SK-N-SH treated with all-trans-retinoic acid at 6 μM for 48 hours (cell line): ENCODE measurements around the gene PCDH9.

ENCODE experiments used
- ATAC-seq: fragments of 200-7000 bp; cut with Tn5 transposase; 3 replicates; pipeline ENCODE4 v1.9.1; 2020; ENCODE audit warnings: mild to moderate bottlenecking, moderate library complexity
- ARNTL ChIP-seq: fragments of 450-650 bp; formaldehyde crosslinking; IDR thresholded peaks from 2 replicates; pipeline ENCODE4 v1.5.0; 2020; ENCODE audit warnings: low read depth, mild to moderate bottlenecking, moderate library complexity, borderline replicate concordance
- BACH2 ChIP-seq: fragments of 250-450 bp; sonication (Bioruptor Pico); IDR thresholded peaks from 2 replicates; pipeline ENCODE4 v1.9.0; 2021; ENCODE audit warnings: mild to moderate bottlenecking, borderline replicate concordance
- CSDC2 ChIP-seq: fragments of 250-450 bp; sonication (Bioruptor Pico); IDR thresholded peaks from 2 replicates; pipeline ENCODE4 v1.5.0; 2020; ENCODE audit warnings: mild to moderate bottlenecking, moderate library complexity
- CSRNP3 ChIP-seq: fragments of 250-450 bp; sonication (Bioruptor Pico); IDR thresholded peaks from 2 replicates; pipeline ENCODE4 v1.5.1; 2021; ENCODE audit warnings: mild to moderate bottlenecking, moderate library complexity
- ESRRG ChIP-seq: fragments of 250-450 bp; sonication (Bioruptor Pico); IDR thresholded peaks from 2 replicates; pipeline ENCODE4 v1.6.1; 2021; ENCODE audit warnings: mild to moderate bottlenecking
- GLIS3 ChIP-seq: fragments of 250-450 bp; sonication (Bioruptor Pico); IDR thresholded peaks from 2 replicates; pipeline ENCODE4 v1.5.0; 2020; ENCODE audit warnings: mild to moderate bottlenecking, moderate library complexity
- ISL1 ChIP-seq: fragments of 250-450 bp; sonication (Bioruptor Pico); IDR thresholded peaks from 2 replicates; pipeline ENCODE4 v2.1.2; 2022; ENCODE audit warnings: mild to moderate bottlenecking, moderate library complexity
- OSR1 ChIP-seq: fragments of 250-450 bp; sonication (Bioruptor Pico); IDR thresholded peaks from 2 replicates; pipeline ENCODE4 v1.8.0; 2022; ENCODE audit warnings: moderate library complexity, mild to moderate bottlenecking, inconsistent platforms
- PPARA ChIP-seq: fragments of 250-450 bp; sonication (Bioruptor Pico); IDR thresholded peaks from 2 replicates; pipeline ENCODE4 v1.5.0; 2020; ENCODE audit warnings: mild to moderate bottlenecking, borderline replicate concordance
- RARB ChIP-seq: fragments of 250-450 bp; sonication (Bioruptor Pico); IDR thresholded peaks from 2 replicates; pipeline ENCODE4 v1.8.0; 2021; ENCODE audit warnings: mild to moderate bottlenecking, moderate library complexity
- SNAI2 ChIP-seq: fragments of 250-450 bp; sonication (Bioruptor Pico); IDR thresholded peaks from 2 replicates; pipeline ENCODE4 v1.5.0; 2020; ENCODE audit warnings: mild to moderate bottlenecking, moderate library complexity
- TCF4 ChIP-seq: fragments of 250-450 bp; sonication (Bioruptor Pico); IDR thresholded peaks from 2 replicates; pipeline ENCODE4 v1.8.0; 2021; ENCODE audit warnings: mild to moderate bottlenecking, moderate library complexity, borderline replicate concordance
- TOX ChIP-seq: fragments of 250-450 bp; sonication (Bioruptor Pico); IDR thresholded peaks from 2 replicates; pipeline ENCODE4 v1.8.0; 2021; ENCODE audit warnings: mild to moderate bottlenecking, moderate library complexity, borderline replicate concordance
- ZC3H10 ChIP-seq: fragments of 250-450 bp; sonication (Bioruptor Pico); IDR thresholded peaks from 2 replicates; pipeline ENCODE4 v1.5.1; 2021; ENCODE audit warnings: mild to moderate bottlenecking, moderate library complexity
- ZFP3 ChIP-seq: fragments of 250-450 bp; sonication (Bioruptor Pico); IDR thresholded peaks from 2 replicates; pipeline ENCODE4 v1.5.0; 2020; ENCODE audit warnings: mild to moderate bottlenecking, moderate library complexity
- ZFP30 ChIP-seq: fragments of 450-650 bp; formaldehyde crosslinking; IDR thresholded peaks from 2 replicates; pipeline ENCODE4 v1.5.0; 2022; ENCODE audit warnings: mild to moderate bottlenecking, moderate library complexity
- ZNF565 ChIP-seq: fragments of 450-650 bp; formaldehyde crosslinking; conservative IDR thresholded peaks from 2 replicates; pipeline ENCODE4 v1.5.0; 2020; ENCODE audit warnings: low read depth, mild to moderate bottlenecking, moderate library complexity
- ZNF70 ChIP-seq: fragments of 450-650 bp; formaldehyde crosslinking; IDR thresholded peaks from 2 replicates; pipeline ENCODE4 v1.5.0; 2020; ENCODE audit warnings: mild to moderate bottlenecking, moderate library complexity
- TF ChIP-seq, protein P1 (sequence below): fragments of 250-450 bp; sonication (Bioruptor Pico); IDR thresholded peaks from 2 replicates; pipeline ENCODE4 v1.8.0; 2020; ENCODE audit warnings: mild to moderate bottlenecking, moderate library complexity, borderline replicate concordance
- TF ChIP-seq, protein P2 (sequence below): fragments of 250-450 bp; sonication (Bioruptor Pico); IDR thresholded peaks from 2 replicates; pipeline ENCODE4 v1.8.0; 2021; ENCODE audit warnings: low read depth, mild to moderate bottlenecking, moderate library complexity, borderline replicate concordance
- TF ChIP-seq, protein P3 (sequence below): fragments of 250-450 bp; sonication (Bioruptor Pico); IDR thresholded peaks from 2 replicates; pipeline ENCODE4 v1.5.1; 2020; ENCODE audit warnings: low read depth, mild to moderate bottlenecking, moderate library complexity

The PCDH9 gene

DNA sequence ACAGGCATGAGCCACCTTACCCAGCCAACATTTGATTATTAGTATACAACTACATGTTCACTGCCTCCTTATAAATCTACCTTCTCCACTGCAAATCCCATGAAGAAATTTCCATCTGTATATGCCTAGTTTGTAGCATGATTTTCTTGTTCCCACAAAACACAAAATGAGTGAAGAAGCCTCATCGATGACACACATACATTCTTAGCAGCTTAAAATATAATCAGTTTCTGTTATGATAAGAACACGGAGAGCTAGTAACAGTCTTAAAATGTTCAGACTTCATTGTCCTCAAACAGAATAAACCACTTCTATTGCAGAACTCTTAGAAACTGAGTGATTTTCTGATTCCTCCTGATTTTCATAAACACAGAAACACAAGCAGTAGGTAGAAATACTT is 740.5 kb downstream of the PCDH9 start:
- ATAC-seq = no peak
- TF ChIP-seq ZFP3 (CRISPR knock-in tag) (no peak), CSRNP3 (CRISPR knock-in tag) (no peak), CSDC2 (CRISPR knock-in tag) (no peak), ESRRG (CRISPR knock-in tag) (no peak), ISL1 (CRISPR knock-in tag) (no peak), ARNTL (CRISPR knock-in tag) (no peak), GLIS3 (no peak), RARB (no peak), BACH2 (CRISPR knock-in tag) (no peak), TOX (CRISPR knock-in tag) (no peak), ZC3H10 (CRISPR knock-in tag) (no peak), ZFP30 (CRISPR knock-in tag) (no peak), TCF4 (CRISPR knock-in tag) (no peak), ZNF565 (CRISPR knock-in tag) (no peak), ZNF70 (no peak), OSR1 (no peak)
- TF ChIP-seq, protein P1, sequence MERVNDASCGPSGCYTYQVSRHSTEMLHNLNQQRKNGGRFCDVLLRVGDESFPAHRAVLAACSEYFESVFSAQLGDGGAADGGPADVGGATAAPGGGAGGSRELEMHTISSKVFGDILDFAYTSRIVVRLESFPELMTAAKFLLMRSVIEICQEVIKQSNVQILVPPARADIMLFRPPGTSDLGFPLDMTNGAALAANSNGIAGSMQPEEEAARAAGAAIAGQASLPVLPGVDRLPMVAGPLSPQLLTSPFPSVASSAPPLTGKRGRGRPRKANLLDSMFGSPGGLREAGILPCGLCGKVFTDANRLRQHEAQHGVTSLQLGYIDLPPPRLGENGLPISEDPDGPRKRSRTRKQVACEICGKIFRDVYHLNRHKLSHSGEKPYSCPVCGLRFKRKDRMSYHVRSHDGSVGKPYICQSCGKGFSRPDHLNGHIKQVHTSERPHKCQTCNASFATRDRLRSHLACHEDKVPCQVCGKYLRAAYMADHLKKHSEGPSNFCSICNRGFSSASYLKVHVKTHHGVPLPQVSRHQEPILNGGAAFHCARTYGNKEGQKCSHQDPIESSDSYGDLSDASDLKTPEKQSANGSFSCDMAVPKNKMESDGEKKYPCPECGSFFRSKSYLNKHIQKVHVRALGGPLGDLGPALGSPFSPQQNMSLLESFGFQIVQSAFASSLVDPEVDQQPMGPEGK = no peak
- TF ChIP-seq, protein P2, sequence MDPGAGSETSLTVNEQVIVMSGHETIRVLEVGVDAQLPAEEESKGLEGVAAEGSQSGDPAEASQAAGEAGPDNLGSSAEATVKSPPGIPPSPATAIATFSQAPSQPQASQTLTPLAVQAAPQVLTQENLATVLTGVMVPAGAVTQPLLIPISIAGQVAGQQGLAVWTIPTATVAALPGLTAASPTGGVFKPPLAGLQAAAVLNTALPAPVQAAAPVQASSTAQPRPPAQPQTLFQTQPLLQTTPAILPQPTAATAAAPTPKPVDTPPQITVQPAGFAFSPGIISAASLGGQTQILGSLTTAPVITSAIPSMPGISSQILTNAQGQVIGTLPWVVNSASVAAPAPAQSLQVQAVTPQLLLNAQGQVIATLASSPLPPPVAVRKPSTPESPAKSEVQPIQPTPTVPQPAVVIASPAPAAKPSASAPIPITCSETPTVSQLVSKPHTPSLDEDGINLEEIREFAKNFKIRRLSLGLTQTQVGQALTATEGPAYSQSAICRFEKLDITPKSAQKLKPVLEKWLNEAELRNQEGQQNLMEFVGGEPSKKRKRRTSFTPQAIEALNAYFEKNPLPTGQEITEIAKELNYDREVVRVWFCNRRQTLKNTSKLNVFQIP (CRISPR knock-in tag) = no peak

GRCh38 chr13:66489172-66489571 is 741.0 kb downstream of the PCDH9 start:
- TF ChIP-seq BACH2 (CRISPR knock-in tag) (no peak), ARNTL (CRISPR knock-in tag) (no peak)
- ATAC-seq = no peak

DNA sequence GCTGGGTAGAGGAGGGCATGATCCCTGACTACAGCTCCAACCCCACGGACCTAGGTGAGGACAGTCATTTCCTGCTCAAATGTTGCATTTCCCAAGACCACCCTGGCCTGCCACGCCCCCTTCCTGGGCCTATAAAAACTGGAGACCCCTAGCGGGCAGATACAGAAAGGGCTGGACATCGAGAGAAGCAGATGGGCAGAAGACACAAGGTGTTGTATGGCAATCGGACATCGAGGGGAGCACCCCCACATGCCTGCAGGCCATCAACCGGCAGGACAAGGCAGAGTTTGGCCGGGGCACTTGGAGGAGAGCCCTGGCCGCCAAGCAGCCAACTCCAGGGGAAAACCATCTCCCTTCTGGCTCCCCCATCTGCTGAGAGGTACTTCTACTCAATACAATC is 746.4 kb downstream of the PCDH9 start:
- ATAC-seq = no peak
- TF ChIP-seq TOX (CRISPR knock-in tag) (no peak), ZNF70 (no peak), ESRRG (CRISPR knock-in tag) (no peak), ZC3H10 (CRISPR knock-in tag) (no peak), CSRNP3 (CRISPR knock-in tag) (no peak), SNAI2 (no peak), ARNTL (CRISPR knock-in tag) (no peak), ZFP3 (CRISPR knock-in tag) (no peak), PPARA (CRISPR knock-in tag) (no peak)
- TF ChIP-seq, protein P3, sequence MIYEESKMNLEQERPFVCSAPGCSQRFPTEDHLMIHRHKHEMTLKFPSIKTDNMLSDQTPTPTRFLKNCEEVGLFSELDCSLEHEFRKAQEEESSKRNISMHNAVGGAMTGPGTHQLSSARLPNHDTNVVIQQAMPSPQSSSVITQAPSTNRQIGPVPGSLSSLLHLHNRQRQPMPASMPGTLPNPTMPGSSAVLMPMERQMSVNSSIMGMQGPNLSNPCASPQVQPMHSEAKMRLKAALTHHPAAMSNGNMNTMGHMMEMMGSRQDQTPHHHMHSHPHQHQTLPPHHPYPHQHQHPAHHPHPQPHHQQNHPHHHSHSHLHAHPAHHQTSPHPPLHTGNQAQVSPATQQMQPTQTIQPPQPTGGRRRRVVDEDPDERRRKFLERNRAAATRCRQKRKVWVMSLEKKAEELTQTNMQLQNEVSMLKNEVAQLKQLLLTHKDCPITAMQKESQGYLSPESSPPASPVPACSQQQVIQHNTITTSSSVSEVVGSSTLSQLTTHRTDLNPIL (CRISPR knock-in tag) = no peak

- no peak for ATAC-seq
- TF ChIP-seq RARB (no peak), TOX (CRISPR knock-in tag) (no peak), ZC3H10 (CRISPR knock-in tag) (no peak), ZNF565 (CRISPR knock-in tag) (no peak), ESRRG (CRISPR knock-in tag) (no peak), ARNTL (CRISPR knock-in tag) (no peak), ZFP3 (CRISPR knock-in tag) (no peak), ISL1 (CRISPR knock-in tag) (no peak), OSR1 (no peak), PPARA (CRISPR knock-in tag) (no peak), CSDC2 (CRISPR knock-in tag) (no peak), TCF4 (CRISPR knock-in tag) (no peak), SNAI2 (no peak), BACH2 (CRISPR knock-in tag) (no peak)
- TF ChIP-seq, protein P1 = no peak
- TF ChIP-seq, protein P3 (CRISPR knock-in tag) = no peak
- TF ChIP-seq, protein P2 (CRISPR knock-in tag) = no peak
These were observed 747.3 kb downstream of the PCDH9 start for GRCh38 chr13:66482836-66483235.
